ENCODE measurements around the gene NFYC. TPM values are rescaled to one million over a fixed set of nuclear protein-coding genes. Genes with fewer than 3 reads are reported as not detected.
A peak's percentile ranks its signal among the peaks of the same experiment; 100 is the strongest.

Gene NFYC
- total RNA-seq, 4 donors from 2014 or later = 31.8 to 63.3 (median 44.0) TPM

DNA sequence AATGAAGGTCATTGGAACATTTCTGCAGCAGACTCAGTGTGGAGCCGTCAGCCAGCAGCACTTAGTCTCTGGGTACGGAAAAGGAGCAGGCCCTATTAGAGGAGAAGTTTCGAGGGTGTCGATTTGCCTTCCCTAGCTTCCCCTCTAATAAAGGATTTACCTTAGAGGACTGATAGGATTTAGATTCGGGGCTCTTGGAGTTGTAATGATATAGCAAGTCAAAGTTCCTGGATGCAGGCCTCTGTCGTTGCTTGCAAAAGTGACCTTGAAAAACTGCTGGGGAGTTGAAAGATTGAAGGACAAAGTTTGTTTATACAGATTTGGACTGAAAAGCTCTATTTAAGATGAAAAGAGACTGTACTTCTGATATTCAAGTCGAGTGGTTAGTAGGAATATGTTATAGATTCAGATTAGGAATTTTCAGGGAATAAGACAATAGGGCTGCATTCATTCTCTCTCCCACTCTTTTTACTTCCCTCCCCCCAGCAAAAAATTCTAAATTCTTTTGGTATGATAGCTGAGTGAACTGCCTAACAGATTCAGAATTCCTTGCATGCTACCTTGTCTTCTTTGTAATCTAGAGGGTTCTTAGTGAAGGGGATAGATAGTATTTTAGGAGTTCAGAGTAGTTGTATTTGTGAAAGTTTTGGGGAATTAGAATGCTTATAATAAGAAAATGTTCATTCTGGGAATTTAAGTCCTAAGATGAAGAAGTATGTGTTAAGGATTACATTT, 19.2 kb downstream of the NFYC start:
- intact Hi-C loops (cut with DNase I; ENCODE audit: low total_unique reads) = no loop called here
- TF ChIP-seq, protein P1, sequence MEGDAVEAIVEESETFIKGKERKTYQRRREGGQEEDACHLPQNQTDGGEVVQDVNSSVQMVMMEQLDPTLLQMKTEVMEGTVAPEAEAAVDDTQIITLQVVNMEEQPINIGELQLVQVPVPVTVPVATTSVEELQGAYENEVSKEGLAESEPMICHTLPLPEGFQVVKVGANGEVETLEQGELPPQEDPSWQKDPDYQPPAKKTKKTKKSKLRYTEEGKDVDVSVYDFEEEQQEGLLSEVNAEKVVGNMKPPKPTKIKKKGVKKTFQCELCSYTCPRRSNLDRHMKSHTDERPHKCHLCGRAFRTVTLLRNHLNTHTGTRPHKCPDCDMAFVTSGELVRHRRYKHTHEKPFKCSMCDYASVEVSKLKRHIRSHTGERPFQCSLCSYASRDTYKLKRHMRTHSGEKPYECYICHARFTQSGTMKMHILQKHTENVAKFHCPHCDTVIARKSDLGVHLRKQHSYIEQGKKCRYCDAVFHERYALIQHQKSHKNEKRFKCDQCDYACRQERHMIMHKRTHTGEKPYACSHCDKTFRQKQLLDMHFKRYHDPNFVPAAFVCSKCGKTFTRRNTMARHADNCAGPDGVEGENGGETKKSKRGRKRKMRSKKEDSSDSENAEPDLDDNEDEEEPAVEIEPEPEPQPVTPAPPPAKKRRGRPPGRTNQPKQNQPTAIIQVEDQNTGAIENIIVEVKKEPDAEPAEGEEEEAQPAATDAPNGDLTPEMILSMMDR (IDR thresholded peaks at IDR 0.05) = no peak
- no peak for TF ChIP-seq POLR2A (IDR thresholded peaks at IDR 0.05)
- H3K36me3 ChIP-seq = no peaks in the 10 kb centered on the region
- H3K27ac ChIP-seq = peak overlapping the region; percentile 56 to 67
- no peaks in the 10 kb centered on the region for H3K9me3 ChIP-seq
- H3K27me3 ChIP-seq = no peaks in the 10 kb centered on the region
- DNase-seq = no peak
- no peak overlapping the region for H3K4me3 ChIP-seq
- H3K4me1 ChIP-seq = no peaks in the 10 kb centered on the region

GRCh38 chr1:40711465-40712404, 20.2 kb downstream of the NFYC start:
- H3K4me3 ChIP-seq = no peak overlapping the region
- H3K36me3 ChIP-seq = no peaks in the 10 kb centered on the region
- no peaks in the 10 kb centered on the region for H3K27me3 ChIP-seq
- H3K4me1 ChIP-seq = no peaks in the 10 kb centered on the region
- peak overlapping the region; percentile 56 to 67 for H3K27ac ChIP-seq
- no peaks in the 10 kb centered on the region for H3K9me3 ChIP-seq
- no peak for DNase-seq
- no peak for TF ChIP-seq POLR2A (IDR thresholded peaks at IDR 0.05)
- TF ChIP-seq, protein P1 (IDR thresholded peaks at IDR 0.05) = no peak
- intact Hi-C loops (cut with DNase I; ENCODE audit: low total_unique reads) = no loop called here

DNA sequence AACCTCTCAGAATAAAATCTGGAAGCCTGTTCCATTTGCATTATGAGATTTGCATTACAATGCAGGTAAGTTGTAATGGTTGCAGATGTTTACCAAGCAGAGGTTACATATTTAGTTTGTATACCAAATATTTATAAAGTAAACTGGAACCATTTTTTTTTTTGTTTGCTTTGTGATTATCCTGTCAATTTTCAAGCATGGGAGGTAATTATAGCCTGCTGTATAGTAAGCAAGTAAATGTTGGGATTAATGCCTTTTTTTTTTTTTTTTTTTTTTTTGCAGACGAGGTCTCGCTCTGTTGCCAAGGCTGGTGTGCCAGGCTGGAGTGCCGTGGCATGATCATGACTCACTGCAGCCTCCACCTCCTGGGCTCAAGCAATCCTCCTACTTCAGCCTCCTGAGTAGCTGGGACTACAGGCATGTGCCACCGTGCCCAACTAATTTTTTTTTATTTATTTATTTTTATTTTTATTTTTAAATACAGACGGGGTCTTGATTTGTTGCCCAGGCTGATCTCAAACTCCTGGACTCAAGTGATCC, 21.0 kb downstream of the NFYC start:
- intact Hi-C loops (cut with DNase I; ENCODE audit: low total_unique reads) = no loop called here
- Histone ChIP-seq H3K9me3 (no peaks in the 10 kb centered on the region), H3K27me3 (no peaks in the 10 kb centered on the region), H3K4me3 (no peak overlapping the region), H3K4me1 (no peaks in the 10 kb centered on the region), H3K27ac (peak overlapping the region; percentile 56 to 67), H3K36me3 (no peaks in the 10 kb centered on the region)
- TF ChIP-seq, protein P1 (IDR thresholded peaks at IDR 0.05) = no peak
- TF ChIP-seq POLR2A (IDR thresholded peaks at IDR 0.05) = no peak
- DNase-seq = no peak

DNA sequence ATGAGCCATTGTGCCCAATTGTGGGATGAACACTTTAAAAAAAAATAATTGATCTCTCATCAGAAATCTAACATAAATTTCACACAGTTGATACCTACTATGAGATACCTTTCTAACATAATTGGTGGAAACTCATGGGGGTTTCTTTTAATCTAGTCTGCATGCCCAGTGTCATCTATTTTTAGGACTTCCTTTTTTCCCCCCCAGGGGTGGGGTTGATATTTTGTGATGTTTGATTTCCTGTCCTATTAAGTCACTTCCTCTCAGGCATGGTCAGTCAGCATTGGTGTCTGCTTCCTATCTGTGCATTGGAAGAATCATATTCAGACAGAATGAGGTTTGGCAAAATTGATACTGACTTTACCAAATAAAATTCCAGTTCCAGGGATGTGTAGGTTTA, 21.5 kb downstream of the NFYC start:
- H3K9me3 ChIP-seq = no peaks in the 10 kb centered on the region
- H3K27me3 ChIP-seq = no peaks in the 10 kb centered on the region
- H3K36me3 ChIP-seq = no peaks in the 10 kb centered on the region
- no peak for DNase-seq
- H3K27ac ChIP-seq = peak overlapping the region; percentile 56 to 67
- TF ChIP-seq, protein P1 (IDR thresholded peaks at IDR 0.05) = no peak
- TF ChIP-seq POLR2A (IDR thresholded peaks at IDR 0.05) = no peak
- no peaks in the 10 kb centered on the region for H3K4me1 ChIP-seq
- no peak overlapping the region for H3K4me3 ChIP-seq
- intact Hi-C loops (cut with DNase I; ENCODE audit: low total_unique reads) = no loop called here

Data from uterus (tissue), 4 donors.